GM18909 (cell line): ENCODE measurements around the gene CNST.
"Not testable (repeated sequence)": the region's sequence is repeated elsewhere in the genome, so short reads cannot be mapped to it uniquely, and the experiment has no call there.

Experiments used
- ATAC-seq: cut with Tn5 transposase; IDR thresholded peaks from one replicate; pipeline ENCODE4 v1.9.1; 2021; ENCODE audit warnings: mild to moderate bottlenecking; ENCODE audit not compliant: unreplicated experiment, poor library complexity

Gene CNST

GRCh38 chr1:246582301-246583055 is 16.2 kb downstream of the CNST start:
- ATAC-seq: no peak

- no peak for ATAC-seq
Observed at GRCh38 chr1:246583056-246583440, 16.8 kb downstream of the CNST start.

- ATAC-seq: no peak
Observed at GRCh38 chr1:246583448-246584185, 17.4 kb downstream of the CNST start.

- ATAC-seq: no peak
Observed at GRCh38 chr1:246587032-246587431, 20.8 kb downstream of the CNST start.

GRCh38 chr1:246587606-246588005 is 21.4 kb downstream of the CNST start:
- no peak for ATAC-seq

GRCh38 chr1:246588159-246588721 is 22.0 kb downstream of the CNST start:
- ATAC-seq: no peak

GRCh38 chr1:246589919-246590318 is 23.7 kb downstream of the CNST start:
- not testable (repeated sequence) for ATAC-seq

- peak; percentile 39 for ATAC-seq
Observed at GRCh38 chr1:246591047-246591446, 24.8 kb downstream of the CNST start.

- peak; percentile 97 for ATAC-seq
Observed at GRCh38 chr1:246591504-246591903, 25.2 kb downstream of the CNST start.

- no peak for ATAC-seq
Observed at GRCh38 chr1:246591958-246592357, 25.7 kb downstream of the CNST start.

- ATAC-seq: no peak
Observed at GRCh38 chr1:246592695-246593094, 26.4 kb downstream of the CNST start.

- ATAC-seq: no peak
Observed at GRCh38 chr1:246595146-246595545, 28.9 kb downstream of the CNST start.

GRCh38 chr1:246597340-246597739 is 31.1 kb downstream of the CNST start:
- no peak for ATAC-seq

- ATAC-seq: no peak
Observed at GRCh38 chr1:246597971-246598370, 31.7 kb downstream of the CNST start.

GRCh38 chr1:246599315-246599714 is 33.1 kb downstream of the CNST start:
- no peak for ATAC-seq

- no peak for ATAC-seq
Observed at GRCh38 chr1:246600579-246600978, 34.3 kb downstream of the CNST start.

GRCh38 chr1:246602194-246602593 is 35.9 kb downstream of the CNST start:
- ATAC-seq: no peak

- not testable (repeated sequence) for ATAC-seq
Observed at GRCh38 chr1:246605231-246605630, 39.0 kb downstream of the CNST start.

- no peak for ATAC-seq
Observed at GRCh38 chr1:246607462-246607861, 41.2 kb downstream of the CNST start.

GRCh38 chr1:246608616-246609376 is 42.5 kb downstream of the CNST start:
- peak; percentile 76 for ATAC-seq

GRCh38 chr1:246609632-246610031 is 43.4 kb downstream of the CNST start:
- ATAC-seq: no peak
